ENCODE measurements around the gene TTF1.
"Not testable (repeated sequence)": the region's sequence is repeated elsewhere in the genome, so short reads cannot be mapped to it uniquely, and the experiment has no call there.

Gene TTF1

DNA sequence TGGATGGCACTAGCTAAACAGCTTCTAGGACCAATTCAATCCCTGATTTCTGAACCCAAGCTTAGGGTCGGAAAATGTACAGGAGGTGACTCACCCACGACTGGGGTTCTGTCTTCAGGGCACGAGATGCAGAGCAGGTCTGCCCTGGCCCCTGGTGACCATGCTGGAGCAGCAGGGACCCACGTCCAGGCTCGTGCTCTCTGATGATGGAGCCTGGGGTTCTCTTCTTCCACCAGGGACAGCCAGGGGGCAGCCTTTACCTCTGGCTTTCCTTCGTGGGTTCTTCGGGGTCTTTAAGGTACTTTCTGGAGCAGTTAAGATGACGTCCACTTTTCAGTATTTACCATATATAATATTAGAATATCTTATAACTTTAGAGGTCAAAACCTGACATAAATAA is 5.4 kb upstream of the TTF1 start:
- no peak for FAIRE-seq
- DNase-seq (ENCODE audit: low spot score): no peak

DNA sequence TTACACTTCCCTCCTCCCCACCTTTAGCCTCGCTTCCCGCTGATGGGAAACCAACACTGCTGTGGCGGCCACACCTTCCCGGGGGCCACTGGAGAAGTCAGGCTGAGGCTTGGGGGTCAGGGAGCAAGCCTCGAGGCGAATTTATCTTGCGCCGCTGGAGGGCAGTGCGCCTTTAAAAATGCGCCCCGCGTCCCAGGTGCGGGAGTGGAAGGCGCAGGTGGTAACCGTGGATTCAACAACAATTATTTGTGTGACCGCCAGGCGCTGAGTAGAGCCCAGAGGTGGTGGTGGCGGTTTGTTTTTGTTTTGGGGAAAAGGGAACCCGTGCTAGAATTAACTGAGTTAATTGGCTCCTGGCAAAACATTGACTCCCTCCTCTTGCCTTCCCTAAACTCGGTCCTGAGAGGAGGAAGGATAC is 4.5 kb upstream of the TTF1 start:
- no peak for DNase-seq (ENCODE audit: low spot score)
- FAIRE-seq: no peak

DNA sequence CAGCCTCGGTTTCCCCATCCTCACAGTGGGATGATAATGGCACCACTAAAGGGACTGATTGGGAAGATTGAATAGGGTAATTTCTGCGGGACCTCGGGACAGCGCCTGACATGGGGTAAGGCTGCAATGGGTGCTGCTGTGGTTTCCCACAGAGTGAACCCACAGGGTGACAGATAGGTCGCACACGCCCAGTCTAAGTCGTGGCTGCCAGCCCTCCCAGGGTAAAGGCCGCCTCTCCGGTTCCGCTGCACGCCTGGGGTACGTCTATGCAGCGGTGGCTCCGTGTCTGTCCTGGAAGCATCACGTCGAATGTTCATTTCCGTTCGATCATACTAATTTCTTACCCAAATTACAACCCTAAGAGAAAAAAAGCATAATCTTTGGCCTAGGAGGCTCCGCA is 4.0 kb upstream of the TTF1 start:
- no peak for FAIRE-seq

DNA sequence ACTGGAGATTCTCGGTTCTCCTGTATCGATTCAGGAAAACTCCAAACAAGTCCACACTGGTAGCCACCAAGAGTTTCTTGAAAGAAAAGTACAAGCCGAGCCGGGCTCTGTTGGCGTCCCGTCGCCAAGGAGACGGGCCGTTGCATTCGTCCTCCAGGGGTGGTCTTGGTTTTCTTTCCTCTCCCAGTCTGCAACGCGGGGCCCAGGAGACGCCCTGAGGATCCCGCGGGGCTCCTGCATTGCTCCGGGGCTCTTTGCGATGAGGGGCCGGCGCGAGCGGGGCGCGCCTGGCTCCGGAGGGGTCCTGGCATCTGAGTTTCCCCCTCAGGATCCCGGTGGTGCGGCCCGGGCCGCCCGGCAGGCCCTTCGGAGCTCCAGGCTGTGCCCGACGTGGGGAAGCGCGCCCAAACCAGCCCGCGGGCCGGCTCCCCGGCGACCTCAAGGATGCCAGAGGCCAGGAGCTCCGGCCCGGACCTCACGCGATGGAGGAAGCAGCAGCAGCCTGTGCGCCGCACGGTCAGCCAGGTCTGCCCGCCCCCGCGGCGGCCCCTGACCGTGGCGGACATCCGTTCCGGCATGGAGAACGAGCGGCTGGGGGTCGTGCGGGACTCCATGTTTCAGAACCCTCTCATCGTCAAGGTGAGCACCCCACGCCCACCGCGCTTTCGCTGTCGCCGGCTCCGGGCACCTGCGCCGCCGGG is 3.3 kb upstream of the TTF1 start, which contains the start of gene CFAP77:
TSS of gene CFAP77 (plus strand) at position 384 of the 701 bp plus-strand sequence. CDS start at position 445, 61 bp downstream.
- FAIRE-seq: no peak
- no peak for DNase-seq (ENCODE audit: low spot score)

More for the DNA sequence above, 4.0 kb upstream of the TTF1 start:
- no peak for DNase-seq (ENCODE audit: low spot score)

DNA sequence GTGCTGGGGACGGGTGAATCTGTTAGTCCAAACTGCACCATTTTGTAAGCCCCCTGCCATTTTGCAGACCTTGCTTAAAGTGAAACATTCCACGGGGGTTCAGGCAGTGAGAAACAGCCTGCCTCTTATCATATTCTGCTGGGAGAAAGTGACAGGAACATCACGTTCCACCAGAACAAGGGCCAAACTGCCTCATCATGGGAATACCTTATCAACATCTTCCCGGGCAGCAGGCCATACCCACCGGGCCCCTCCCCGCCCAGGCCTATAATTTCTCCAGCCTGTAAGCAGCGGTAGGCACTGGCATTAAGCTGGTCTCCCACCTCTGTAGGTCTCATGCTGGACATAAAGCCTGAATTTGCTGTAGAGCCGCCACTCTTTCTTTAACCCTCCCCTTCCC is 1.9 kb upstream of the TTF1 start:
- DNase-seq (ENCODE audit: low spot score): no peak
- FAIRE-seq: no peak

DNA sequence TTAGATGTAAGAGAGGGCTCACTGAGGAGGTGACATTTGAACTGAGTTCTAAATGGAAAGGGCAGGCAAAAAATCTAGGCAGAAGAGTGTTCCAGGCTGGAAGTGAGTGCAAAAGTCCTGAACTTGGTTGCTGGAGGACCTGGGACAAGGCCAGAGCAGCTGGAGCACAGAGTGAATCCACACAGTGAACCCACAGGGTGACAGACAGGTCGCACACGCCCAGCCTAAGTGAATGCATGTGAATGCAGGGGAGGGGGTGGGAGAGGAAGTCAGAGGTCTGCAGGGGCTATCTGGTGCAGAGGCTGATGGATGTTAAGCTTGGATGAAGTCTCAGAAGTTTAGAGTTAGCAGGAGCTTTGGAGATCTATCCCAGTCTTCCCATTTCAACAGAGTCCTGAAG is 556 bp upstream of the TTF1 start:
- FAIRE-seq (no peak), DNase-seq (ENCODE audit: low spot score) (no peak)

DNA sequence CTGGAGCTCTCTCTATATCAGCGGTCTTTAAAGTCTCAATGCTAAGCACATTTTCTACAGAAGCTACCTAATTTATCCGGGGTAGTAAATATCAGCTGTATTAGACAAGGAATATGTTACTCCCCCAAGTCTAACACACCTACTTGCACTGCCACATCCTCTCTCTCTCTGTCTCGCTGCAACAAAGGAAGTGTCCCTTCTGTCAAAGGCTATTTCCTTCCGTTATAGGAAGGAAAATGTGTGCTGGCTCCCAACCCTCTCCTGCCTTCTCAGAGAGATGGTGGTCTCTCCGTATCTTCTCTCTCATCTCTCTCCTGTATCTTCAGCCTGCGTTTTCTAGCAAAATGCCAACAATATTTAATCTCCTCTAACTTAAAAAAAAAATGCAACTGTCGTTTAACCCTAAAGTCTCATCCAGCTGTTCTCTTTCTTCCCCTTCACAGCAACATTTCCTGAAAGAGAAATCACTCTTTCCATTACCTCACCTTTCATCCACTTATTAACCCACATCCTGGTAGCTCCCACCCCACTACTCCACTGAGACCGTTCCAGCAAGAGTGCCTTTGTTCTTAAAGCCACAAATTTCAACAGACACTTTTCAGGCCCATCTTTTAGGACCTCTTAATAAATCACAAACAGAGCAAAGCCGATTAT is 2.3 kb downstream of the TTF1 start:
- FAIRE-seq: no peak
- DNase-seq (ENCODE audit: low spot score): no peak

DNA sequence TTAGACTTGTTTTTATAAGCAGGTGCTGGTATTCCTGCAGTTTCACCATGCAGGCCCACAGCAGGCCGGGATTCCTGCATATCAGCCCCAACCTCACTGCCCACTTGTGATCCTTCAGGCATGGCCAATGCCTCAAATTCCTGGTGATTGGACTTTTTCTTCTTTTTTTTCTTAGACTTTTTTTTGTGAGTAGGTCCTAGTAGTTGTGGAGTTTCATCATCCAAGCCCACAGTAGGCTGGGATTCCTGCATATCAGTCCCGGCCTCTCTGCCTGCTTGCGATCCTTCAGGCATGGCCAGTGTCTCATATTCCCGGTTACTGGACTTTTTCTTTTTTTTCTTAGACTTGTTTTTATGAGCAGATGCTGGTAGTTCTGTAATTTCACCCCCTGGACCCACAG is 4.8 kb downstream of the TTF1 start:
- DNase-seq (ENCODE audit: low spot score) (no peak), FAIRE-seq (no peak)

DNA sequence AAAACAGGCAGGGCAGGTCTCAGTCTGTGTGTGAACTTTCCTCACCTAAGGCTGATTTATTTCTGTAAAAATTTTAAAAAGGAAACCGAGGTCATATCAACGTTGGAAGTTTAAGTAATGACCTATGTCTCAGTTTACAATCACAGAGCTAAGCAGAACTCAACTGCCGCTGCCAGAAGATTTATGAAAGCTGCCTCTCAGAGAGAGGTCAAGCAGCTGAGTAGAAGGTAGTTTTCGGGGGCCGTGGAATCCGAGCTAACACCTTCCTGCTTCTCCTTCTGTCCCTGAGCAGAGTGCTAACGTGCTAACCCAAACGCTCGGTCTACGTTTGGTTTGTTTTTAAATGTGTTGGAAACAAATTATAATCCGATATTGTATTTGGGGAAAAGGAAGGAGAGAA is 11.1 kb downstream of the TTF1 start:
- FAIRE-seq (no peak), DNase-seq (ENCODE audit: low spot score) (no peak)

DNA sequence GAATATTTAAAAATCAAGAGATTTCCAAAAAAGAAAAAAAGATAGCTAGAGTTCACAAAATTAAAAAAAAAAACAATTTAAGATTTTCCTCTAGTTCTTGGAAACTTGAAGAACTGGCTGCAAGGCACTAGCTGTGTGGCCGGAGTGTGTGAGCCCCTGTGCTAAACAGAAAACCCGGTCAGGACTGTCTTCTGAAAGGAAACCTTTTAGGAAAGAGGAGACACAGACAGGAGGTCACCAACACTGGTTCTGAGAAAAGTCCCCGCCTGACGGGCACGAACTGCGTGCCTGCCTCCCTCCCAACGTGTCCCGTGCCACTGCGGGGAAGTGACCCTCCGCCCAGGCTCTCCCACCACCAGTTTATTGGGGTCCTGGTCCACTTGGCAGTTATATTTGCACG is 15.2 kb downstream of the TTF1 start:
- DNase-seq (ENCODE audit: low spot score): no peak
- no peak for FAIRE-seq

DNA sequence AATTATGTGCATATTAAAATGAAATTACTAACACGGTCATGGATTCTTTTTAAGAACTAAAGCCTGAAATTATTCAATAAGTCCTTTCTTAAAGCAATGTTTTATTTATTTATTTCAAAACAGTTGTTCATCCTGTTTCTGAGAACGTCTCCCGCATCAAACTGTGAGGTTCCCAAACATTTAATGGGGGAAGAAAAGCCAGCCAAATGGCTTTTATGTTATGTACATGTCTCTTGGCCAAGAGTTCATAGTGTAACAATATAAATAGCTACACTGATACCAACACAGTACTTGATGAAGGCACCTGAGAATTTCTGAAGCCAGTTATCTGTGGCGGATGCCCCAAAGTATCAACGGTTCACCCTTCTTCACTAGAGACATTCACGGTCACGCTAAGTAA is 15.7 kb downstream of the TTF1 start:
- FAIRE-seq: no peak
- no peak for DNase-seq (ENCODE audit: low spot score)

DNA sequence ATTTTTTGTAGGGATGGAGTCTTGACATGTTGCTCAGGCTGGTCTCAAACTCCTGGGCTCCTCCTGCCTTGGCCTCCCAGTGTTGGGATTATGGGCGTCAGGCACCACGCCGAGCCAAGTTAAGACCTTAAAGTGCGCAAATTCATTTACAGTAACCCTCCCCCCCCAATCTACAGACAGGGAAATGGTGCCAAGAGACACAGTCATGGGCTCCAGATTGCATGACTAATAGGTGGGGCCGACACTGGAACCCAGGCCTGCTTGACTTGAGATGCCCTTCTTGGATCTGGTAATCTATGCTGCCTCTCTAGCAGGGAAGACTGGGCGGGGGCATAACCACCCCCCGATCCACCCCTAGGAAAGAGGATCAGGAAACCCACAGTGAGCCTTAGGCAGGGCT is 19.5 kb downstream of the TTF1 start:
- no peak for DNase-seq (ENCODE audit: low spot score)

DNA sequence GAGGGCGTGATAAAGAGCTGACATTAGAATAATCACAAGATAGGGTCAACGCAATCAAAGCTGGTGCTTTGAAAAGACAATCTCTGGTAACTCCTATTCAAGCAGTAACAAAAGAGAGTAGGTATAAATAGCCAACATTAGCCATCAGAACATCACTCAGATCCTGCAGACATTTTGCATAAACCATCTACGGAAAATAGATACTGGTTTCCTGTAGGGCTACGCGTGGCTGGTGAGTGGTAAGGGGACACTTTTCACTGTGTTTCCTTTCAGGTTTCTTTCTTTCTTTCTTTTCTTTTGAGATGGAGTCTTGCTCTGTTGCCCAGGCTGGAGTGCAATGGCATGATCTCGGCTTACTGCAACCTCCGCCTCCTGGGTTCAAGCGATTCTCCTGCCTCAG is 22.3 kb downstream of the TTF1 start:
- FAIRE-seq (no peak), DNase-seq (ENCODE audit: low spot score) (no peak)

More for the DNA sequence above, 19.5 kb downstream of the TTF1 start:
- FAIRE-seq: no peak

DNA sequence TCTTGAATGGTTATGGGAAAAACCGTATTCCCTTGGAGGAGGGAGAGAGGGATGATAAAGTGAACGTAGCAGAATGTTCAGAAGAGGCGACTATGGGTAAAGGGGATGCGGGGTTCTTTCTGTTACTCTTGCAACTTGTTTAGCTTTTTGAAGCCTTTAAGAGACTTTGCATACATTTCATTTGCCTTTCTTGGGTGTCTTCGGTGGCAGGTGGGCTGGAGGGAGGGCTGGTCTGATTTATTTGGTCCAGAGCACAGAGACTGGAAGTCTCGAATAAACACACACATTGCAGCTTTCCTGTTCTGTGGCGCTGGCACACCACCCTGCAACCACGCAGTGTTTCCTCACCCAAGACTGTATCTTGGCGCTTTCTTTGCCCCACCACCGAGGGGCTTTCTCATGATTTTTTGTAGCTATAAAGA is 23.2 kb downstream of the TTF1 start:
- FAIRE-seq: no peak

DNA sequence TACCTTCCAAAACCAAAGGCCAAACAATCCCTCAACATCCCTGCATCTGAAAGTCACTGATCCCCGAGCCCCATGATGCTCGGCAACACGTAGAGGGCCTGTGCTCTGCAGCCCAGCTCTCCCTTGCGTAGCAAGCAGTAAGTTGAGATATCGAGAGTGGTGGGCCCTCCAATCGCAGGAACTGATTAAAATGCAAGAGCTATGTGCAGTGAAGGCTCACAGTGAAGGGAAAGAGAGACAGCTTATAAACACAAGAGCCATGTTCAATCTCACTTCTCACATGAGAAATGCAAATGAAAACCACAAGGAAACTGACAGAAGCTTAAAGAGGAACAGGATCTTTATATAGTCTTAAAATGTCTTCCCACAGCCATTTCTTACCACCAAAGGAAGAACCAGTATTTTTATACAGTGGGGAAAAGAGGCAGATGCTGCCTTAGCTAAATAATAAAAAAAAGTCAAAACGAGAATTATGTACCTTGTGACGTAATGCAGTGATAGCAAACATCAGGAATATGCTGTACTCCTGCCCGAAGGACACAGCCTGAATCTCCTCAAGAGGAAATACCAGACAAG is 24.6 kb downstream of the TTF1 start:
- DNase-seq (ENCODE audit: low spot score): no peak
- FAIRE-seq: no peak

More for the DNA sequence above, 23.2 kb downstream of the TTF1 start:
- DNase-seq (ENCODE audit: low spot score): no peak

DNA sequence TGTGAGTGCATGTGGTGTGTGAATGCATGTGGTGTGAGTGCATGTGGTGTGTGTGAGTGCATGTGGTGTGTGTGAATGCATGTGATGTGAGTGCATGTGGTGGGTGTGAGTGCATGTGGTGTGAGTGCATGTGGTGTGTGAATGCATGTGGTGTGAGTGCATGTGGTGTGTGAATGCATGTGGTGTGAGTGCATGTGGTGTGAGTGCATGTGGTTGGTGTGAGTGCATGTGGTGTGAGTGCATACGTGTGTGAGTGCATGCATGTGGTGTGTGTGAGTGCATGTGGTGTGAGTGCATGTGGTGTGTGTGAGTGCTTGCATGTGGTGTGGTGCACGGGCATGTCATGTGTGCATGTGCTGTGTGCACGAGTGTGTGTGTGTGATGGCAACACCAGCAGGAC is 28.2 kb downstream of the TTF1 start:
- FAIRE-seq; DNase-seq (ENCODE audit: low spot score): not testable (repeated sequence)

DNA sequence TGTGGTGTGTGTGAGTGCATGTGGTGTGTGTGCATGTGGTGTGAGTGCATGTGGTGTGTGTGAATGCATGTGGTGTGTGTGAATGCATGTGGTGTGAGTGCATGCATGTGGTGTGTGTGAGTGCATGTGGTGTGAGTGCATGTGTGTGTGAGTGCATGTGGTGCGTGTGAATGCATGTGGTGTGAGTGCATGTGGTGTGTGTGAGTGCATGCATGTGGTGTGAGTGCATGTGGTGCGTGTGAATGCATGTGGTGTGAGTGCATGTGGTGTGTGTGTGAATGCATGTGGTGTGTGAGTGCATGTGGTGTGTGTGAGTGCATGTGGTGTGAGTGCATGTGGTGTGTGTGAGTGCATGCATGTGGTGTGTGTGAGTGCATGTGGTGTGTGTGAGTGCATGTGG is 28.9 kb downstream of the TTF1 start:
- not testable (repeated sequence) for FAIRE-seq; DNase-seq (ENCODE audit: low spot score)

DNA sequence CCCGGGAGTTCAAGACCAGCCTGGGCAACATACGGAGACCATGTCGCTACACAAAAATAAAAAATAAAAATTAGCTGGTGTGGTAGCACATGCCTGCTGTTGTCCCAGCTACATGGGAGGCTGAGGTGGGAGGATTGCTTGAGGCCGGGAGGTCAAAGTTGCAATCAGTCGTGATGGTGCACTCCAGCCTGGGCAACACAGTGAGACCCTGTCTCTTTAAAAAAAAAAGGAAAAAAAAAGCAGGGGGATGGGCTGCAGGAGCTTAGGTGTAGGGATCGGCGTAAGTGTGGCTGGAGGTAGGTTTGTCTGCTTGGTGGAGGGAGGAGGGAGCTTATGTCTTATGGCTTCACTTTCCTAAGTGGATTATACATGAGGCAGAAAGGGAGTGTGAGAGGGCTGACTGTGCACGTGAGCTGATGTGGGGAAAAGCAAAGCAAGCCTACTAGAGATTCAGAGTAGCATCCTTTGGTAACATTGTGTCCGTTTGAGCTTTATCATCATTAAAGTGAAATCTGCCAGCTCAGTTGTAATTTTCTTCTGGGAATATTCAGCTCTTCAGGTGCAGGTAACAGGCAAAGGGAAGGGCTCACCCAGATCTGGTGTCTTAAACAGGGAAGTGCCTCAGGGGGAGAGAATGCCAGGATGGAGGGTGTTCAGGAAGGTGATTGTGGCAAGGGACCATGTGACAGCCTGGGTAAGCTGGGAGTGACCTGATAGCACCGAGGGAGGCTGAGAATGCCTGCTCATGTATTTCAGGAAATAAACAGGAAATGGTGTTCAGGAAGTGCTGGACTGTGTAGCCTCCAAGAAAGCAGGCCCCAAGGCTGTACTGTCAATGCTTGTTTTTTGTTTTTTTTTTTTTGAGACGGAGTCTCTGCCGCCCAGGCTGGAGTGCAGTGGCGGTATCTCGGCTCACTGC is 34.2 kb downstream of the TTF1 start:
- no peak for DNase-seq (ENCODE audit: low spot score)
- FAIRE-seq: no peak

DNA sequence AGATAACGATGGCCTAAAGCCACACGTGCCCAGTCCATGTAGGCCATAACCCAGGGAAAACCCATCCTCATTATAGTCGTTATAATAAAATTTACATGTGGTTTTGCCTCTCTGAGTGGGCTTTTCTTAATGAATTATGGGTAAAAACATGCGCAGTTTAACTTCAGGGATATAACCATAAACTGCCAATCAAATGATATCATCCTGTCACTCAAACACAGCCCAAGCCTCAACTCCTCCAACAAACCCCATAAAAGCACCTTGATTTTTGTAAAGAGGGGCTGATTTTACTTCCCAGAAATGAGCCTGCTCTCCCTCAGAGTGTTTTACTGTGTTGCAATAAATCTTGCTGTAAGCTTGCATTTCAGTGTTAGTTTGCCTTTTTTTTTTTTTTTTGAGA is 36.0 kb downstream of the TTF1 start:
- FAIRE-seq: no peak

DNA sequence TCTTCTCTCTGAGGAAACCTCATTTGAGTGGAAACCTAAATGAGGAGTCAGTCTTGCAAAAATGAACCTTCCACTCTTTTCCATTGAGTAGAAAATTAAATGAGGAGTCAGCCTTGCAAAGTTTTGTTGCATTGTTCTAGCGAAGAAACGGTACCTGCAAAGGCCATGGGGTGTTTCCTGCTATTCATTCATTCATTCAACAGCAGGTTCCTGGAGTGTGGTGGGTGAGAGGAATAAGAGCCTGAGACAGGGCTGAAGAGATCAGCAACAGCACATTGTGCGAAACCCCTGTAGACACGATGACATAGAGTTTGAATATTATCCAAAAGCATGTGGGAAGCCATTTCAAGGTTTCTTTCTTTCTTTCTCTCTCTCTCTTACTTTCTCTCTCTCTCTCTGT is 37.2 kb downstream of the TTF1 start:
- no peak for DNase-seq (ENCODE audit: low spot score)
- FAIRE-seq: no peak

More for the DNA sequence above, 36.0 kb downstream of the TTF1 start:
- no peak for DNase-seq (ENCODE audit: low spot score)

DNA sequence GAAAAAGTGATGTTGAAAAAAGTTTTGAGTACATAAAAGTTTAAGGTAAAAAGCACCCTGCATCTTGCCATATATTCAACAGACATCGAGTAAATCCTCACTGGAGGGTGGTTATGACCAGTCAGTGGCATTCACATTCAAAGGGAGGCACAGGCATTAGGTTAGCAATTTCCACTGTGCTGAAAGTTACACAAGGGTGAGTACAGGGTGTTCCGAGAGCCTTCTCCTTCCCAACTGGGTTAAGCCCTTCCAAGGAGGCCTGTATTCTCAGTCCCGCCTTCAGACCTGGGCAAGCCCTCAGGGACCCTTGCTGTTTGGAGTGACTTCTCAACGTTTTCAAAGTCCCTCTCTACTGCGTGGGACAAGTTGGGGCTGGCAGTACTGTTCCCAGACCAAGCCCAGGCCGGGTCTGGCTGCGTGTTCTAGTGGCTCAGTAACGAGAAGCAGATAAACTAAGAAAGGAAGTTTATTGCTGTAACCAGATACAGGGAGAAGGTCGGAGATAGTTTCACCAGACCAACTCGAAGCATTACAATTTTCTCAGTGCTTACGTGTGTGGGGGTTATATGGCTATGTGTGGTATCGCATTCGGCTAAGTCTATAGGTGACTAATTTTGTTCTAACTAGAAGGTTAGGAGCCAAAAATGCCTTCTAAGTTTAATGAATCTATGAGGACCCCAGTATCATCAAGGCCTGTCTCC is 38.9 kb downstream of the TTF1 start:
- no peak for DNase-seq (ENCODE audit: low spot score)
- no peak for FAIRE-seq

Data from RCC 7860 (cell line).